HG03095 (cell line): Measurements from ENCODE around the gene ZNF335.

Experiments used
- ATAC-seq: cut with Tn5 transposase; IDR thresholded peaks from one replicate; pipeline ENCODE4 v1.9.1; 2021; ENCODE audit warnings: moderate library complexity; ENCODE audit not compliant: unreplicated experiment

ZNF335 gene

DNA sequence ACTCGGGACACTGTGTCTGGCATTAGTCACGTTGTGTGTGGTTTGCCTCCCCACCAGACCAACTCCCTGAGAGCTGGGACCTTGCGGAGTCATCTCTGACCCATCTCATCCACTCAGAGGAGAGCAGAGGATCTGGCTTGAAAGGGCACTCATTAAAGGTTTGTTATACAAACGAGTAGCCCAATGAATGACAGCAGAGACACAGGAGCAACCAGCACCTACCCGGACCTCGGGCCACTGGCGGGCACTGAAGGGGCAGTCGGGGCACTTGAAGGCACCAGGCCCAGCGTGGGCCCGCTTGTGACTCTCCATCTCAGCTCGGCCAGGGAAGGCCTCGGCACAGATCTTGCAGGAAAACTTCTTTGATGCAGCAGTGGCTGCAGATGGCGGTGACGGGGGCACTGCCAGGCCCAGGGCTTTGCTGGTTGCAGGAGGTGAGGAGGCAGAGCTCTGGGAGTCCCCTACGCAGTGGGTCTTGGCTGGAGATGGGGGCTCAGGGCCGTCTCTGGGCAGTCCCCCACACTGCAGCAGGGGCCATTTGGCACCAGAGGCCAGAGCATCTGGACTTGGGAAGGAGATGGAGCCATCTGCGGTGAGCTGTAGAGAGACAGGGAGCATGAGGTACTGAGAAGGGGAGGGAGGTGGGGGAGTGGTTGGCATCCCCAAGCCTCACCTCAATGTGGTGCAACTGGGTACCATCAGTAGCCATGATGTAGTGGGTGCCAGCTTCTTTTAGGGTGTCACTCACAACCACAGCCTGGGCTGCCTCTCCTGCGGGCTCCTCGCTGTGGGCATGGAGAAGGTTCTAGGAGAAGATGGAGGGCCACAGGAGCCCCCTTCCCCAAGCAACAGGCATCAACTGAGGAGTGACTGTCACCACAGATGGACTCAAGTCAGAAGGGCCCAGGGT lies 19.8 kb downstream of the ZNF335 start:
- ATAC-seq = no peak

DNA sequence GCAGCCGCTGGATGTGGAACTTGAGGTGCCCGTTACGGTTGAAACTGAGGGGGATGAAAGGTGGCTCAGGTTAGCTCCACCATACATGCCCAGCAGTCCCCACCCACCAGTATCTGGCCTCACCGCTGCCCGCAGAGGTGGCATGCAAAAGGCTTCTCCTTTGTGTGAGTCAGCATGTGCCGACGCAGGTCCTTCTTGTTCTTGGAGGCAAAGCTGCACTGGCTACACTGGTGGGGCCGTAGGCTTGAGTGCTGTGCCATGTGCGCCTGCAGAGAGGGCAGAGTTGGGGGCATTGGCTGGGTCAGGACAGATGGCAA lies 21.7 kb downstream of the ZNF335 start:
- ATAC-seq = no peak

DNA sequence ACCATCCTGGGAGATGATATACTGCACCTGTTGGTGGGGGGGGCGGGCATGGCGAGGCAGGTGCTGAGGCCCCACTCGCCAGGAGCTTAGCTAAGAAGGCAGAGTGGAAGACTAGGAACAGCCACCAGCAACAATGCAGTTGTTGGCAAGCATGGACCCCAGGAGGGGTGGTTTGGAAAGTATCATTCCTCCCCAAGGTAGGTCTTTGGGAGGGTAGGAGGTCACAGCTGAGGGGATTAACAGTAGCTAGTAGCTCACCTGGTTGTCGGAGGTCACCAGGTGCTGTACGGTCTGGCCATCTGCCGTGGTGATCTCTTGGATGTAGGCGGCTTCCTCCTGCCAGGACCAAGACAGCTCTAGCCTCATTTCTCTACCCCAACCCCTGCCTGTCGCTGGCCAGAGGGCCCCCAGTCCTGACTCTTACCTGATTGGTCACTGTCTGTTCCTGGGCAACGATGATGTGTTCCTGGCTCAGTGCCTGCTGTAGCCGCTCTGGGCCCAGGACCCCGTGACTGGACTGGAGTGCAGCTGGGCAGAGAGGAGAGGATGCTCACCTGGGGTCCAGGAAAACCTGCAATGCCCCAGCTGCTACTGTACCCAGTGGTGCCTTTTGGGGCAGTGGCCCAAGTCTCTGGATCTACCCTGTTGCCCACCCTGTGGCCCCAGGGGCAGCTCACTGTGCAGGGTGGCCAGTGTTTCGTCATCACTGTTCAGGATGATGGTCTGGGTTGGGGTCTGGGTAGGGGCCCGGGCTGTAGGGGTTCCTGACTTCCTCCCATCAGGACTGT lies 22.3 kb downstream of the ZNF335 start:
- no peak for ATAC-seq

DNA sequence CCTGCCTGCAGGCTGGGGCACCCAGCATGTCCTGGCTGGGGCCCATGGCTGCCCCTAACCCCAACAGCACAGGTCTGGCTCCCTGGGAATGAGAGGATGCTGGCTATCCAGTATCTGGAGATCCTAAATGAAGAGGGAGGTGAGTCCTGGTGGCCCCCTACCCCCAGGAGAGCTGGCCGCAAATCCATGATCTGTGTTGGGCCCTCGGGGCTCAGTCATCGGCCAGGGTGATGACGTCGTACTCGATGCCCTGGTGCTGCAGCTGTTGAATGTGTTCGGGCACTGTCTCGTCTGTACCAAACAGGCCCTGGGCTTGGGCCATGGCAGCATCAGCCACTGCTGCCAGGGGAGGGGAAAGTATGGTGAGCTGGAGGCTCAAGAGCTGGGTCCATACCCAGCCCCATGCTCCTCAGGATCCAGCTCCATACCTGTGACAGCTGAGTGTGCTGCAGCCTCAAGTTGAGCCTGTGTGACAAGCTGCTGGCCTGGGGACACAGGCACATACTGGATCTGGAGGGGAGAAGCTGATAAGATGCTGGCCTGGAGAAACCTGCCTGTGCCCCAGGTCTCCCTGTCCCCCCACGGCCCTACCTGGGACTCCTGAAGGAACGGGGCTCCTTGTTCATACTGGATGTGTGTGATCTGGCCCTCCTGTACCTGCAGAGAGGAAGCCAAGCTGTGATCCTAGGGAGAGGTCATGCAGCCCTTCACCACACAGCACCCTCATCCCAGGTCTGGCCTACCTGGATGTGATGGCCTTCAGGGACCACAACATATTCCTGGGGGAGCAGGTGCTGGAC lies 23.1 kb downstream of the ZNF335 start:
- no peak for ATAC-seq

DNA sequence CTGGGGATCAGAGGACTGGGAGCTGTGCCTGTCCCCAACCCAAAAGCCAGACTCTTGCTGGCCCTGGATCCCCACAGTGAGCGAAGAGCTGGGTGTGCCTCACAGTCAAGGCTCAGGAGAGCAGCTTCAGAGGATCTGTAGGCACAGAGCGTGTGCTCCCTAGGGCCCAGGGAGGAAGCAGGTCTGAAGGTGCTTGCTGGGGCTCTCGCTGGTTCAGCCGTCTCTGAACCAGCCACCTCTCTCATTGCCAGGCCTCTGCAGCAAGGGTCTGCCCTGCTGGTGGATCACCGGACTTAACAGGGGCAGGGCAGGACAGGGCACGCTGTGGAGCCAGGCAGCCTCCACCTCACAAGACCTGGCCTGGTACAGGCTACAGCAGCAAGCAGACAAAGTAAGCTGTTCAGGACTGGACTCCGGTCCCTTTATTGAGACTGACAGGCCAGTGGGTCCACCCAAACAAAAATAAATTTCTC lies 23.7 kb downstream of the ZNF335 start:
- no peak for ATAC-seq

DNA sequence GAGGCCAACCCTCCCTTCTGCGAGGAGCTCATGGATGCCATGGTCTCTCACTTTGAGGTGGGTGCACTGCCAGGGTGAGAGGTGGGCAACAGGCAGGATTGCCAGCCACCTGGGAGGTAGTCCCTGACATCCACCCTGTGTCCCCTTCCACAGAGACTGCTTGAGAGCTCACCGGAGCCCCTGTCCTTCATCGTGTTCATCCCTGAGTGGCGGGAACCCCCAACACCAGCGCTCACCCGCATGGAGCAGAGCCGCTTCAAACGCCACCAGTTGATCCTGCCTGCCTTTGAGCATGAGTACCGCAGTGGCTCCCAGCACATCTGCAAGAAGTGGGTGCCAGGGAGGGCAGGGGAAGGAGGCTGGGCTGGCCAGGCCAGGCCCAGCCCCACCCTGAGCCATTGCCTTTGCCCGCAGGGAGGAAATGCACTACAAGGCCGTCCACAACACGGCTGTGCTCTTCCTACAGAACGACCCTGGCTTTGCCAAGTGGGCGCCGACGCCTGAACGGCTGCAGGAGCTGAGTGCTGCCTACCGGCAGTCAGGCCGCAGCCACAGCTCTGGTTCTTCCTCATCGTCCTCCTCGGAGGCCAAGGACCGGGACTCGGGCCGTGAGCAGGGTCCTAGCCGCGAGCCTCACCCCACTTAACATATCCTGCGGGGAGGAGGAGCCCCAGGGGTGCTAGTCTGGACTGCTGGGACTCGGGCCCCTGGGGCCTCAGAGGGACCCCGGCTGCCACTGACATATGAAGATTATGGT lies 24.7 kb downstream of the ZNF335 start:
- ATAC-seq = no peak

DNA sequence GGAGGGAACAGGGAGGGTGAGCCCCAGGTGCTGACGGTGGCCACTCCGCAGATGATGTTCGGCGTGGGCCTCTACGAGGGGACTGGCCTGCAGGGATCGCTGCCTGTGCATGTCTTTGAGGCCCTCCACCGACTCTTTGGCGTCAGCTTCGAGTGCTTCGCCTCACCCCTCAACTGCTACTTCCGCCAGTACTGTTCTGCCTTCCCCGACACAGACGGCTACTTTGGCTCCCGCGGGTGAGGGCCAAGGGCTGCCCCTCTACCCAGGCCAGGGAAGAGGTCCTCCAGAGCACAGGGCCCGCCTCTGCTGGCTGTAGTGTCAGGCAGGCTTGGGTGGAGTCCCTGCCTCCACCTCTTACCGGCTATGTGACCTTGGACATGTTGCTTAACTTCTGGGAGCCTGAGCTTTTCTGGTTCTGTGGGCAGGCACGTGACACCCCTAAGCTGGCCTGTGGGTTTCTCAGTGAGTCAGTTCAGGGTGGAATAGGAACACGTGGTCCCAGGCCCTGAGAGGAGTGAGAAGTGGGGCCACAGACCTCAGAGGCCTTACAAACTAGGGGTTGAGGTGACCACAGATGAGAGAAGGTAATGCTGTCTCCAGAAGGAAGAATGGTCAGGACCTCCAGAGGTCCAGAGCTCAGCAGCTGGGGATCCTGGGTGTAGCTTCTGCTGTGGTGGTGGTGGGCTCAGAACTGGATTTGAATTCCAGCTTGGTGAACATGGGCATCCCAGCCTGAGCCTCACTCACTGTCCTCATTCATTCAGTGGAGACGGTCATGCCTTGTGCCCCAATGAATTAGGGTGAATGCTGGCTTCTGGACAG lies 25.6 kb downstream of the ZNF335 start:
- ATAC-seq = no peak

DNA sequence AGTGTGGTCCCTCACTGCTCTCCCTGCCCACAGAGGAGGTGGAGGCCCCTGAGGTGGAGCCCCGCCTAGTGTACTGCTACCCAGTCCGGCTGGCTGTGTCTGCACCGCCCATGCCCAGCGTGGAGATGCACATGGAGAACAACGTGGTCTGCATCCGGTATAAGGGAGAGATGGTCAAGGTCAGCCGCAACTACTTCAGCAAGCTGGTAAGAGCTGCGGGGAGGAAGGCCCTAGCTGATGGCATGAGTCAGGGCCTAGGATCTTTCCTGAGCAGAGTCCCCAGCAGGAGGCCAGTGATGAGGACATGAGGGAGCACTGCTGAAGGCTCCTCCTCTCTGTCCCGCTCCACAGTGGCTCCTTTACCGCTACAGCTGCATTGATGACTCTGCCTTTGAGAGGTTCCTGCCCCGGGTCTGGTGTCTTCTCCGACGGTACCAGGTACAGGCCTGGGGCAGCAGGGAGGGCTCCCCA lies 26.3 kb downstream of the ZNF335 start:
- no peak for ATAC-seq

DNA sequence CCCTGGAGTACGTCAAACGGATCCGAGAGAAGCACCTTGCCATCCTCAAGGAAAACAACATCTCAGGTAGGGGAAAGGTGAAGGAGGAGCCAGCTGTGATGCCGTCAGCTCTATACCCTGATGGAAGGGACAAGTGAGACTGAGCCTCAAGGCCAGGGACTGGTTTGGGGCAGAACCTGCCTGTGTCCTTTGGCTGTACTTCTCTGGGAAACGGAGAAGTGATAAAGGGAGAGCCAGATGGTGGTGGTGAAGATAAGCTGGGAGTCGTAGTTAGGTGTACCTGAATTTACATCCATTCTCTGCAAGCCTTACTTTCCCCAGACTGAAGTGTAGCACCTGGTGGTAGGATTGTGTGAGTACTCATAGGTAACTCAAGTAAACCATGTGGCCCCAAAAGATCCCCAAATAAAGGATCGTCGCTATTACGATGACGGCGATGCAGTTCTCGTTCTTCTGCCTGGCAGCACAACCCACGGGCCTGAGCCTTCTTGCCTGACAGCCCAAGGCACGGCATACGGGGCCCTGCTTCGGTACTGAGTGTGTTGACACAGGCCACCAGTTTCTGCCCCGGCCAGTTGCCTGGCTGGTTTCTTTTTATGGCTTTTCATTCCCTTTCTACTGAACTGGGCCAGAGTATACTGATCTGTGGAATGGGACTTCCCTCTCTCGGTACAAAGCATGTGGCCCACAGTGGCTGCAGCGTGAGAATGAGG lies 26.9 kb downstream of the ZNF335 start:
- no peak for ATAC-seq

DNA sequence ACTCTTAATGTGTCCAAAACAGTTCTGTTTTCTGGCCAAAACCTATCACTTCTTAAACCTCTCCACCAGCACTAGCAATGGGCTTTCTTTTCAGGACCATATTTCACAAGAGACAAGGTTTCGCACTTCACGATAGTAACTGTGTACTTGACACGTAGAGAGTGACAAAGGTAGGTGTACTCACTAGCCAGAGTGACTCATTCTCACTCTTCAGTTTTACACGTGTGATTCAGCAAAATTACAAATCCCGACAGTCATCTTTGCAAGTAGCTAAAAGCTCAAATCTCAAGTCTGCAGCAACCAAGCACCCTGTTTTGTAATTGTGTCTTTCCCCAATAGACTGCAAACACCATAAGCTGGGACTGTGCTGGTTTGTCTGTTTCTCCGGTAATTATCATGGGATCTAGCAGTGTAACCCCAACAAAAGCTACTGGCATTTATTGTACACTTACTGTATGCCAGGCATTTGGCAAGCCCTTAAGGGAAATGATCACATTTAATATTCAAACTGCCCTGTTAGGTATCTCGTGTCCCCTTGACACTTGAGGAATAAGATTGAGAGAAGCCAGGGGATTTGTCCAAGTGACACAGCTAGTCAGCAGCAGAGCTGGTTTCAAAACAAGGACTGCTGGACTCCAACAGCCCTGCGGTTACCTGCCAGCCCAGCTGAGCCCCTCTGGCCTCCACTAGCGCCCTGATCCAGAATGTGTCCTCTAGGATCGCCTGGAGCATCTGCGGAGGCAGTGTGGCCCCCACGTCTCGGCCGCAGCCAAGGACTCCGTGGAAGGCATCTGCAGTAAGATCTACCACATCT lies 27.6 kb downstream of the ZNF335 start:
- ATAC-seq = no peak

DNA sequence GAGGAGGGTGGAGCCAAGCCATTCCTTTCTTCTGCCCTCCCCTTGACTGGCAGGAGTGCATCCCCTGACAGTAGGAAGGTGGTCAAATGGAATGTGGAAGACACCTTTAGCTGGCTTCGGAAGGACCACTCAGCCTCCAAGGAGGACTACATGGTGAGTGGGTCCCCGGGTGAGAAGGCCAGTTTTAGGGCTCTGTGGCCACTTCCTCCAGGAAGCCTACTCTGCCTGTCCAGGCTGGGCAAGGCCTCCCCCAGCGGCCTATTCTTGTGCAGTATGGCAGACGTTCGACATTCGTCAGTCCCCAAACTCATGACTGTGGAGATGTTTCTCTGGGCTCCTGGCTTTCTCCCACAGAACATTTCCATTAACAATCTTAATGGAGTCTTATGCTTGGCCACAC lies 28.4 kb downstream of the ZNF335 start:
- ATAC-seq = no peak

DNA sequence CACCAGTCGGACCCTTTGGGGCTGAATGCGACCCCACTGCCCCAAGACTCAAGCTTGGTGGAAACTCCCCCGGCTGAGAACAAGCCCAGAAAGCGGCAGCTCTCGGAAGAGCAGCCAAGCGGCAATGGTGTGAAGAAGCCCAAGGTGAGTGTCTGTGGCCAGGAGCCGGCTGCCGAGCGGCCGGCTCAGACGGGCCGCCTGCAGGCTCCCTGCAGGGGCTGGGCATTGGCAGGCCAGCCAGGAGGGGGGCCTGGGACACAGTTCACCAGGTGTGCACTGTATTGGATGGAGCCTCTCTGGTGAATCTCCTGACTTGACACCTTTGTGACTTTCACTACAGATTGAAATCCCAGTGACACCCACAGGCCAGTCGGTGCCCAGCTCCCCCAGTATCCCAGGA lies 31.5 kb downstream of the ZNF335 start:
- ATAC-seq = no peak

DNA sequence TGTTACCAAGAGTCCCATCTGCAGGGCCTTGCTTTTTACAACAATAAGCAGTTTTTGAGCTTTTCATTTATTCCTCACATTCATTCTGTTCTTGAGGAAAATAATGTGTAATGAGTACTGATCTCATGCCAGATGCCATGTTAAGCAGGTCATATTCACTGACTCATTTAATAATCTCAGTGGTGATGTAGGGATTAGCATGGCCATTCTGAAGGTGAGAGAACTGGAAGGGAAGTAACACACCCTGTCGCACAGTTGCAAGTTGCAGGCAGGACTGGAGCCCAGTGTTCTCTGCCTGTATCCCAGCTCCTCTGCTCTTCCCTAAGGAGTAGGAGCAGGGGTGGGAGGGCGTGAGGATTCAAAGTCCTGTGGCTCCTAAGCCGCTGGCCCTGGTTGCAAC lies 31.9 kb downstream of the ZNF335 start:
- no peak for ATAC-seq

DNA sequence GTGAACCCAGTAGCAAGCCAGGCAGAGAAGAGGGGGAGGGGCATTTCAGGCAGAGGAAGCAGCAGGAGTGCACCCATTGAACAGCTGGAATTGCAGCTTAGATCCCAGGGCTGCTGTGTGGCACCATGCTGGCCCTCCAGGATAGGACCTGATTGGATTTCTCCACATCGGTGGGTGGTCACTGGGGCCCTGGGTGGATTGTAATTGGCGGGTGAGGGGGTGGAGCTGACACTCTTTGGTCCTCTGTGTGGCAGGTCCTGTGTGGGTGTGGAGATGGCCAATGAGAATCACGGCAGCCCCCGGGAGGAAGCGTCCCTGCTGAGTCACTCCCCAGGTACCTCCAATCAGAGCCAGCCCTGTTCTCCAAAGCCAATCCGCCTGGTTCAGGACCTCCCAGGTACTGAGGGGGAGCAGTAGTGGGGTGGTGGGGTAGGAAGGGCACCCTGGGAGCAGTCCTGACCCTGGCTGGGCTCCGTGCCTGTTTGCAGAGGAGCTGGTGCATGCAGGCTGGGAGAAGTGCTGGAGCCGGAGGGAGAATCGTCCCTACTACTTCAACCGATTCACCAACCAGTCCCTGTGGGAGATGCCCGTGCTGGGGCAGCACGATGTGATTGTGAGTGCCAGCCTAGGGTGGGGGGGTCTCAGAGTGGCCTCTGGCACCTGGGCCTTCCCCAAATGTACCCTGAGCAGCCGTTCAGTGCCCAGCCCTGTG lies 33.1 kb downstream of the ZNF335 start:
- no peak for ATAC-seq

DNA sequence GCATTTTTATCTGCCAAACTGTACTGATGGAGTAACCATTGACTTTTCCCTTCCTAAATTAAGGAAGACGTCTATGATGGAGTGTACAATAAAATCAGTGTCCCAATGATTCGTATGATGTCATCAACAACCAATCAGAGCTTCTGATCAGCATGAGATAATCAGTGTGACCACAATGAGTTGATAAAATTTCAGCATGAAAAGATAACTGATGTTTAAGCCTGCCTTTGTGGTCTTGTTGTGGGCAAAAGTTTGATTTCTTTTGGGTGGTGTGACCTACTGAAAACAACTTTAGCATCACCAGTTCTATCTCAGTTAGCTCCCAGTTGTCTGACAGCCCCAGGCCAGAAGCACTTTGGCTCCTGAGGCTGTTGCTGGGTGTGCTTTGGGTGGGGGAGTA lies 34.2 kb downstream of the ZNF335 start:
- no peak for ATAC-seq

DNA sequence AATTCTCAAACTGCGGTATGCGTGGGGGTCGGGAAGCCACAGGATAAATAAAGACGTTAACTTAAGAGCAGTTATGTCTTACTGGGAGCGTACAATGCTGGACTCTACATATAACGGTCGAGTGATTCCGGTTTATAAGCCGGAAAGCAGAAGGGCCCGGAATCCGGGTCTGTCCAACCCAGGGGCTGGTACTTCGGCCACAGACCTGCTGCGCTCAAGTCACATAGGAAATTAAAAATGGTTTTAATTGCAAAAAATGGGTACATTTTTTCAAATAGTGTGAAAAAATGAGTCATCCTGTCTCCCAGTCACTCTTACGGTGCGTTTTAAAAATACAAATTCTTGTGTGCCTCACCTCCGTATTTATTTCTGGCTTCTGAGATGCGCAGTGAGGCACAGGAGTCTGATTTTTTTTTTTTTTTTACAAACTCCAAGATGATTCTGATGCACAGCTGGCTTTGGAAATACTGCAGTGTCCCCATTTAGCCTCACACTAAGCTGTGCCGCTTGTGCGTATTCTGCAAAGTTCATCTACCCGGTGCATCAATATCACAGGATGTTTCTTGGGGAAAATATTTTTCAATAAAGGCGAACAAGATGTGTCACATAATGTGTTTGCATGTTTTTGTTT lies 36.5 kb downstream of the ZNF335 start:
- ATAC-seq = peak; percentile 8
